K562 (cell line): Measurements from ENCODE around the gene ASIC3. TPM values are rescaled to one million over a fixed set of nuclear protein-coding genes. Genes with fewer than 3 reads are reported as not detected.

Source experiments
- ATF7 ChIP-seq: fragments of 450-650 bp; IDR thresholded peaks from 2 replicates; pipeline ENCODE4 v1.7.1; 2014; ENCODE audit warnings: mild to moderate bottlenecking, moderate library complexity
- BCL6 ChIP-seq: fragments of 250-450 bp; sonication (Bioruptor Pico); IDR thresholded peaks from 2 replicates; pipeline ENCODE4 v1.4.0; 2020
- ETS1 ChIP-seq: conservative IDR thresholded peaks from 2 replicates; pipeline ENCODE4 v1.6.1; 2011; ENCODE audit warnings: low read depth, mild to moderate bottlenecking, low read length; ENCODE audit not compliant: control insufficient read depth
- ID3 ChIP-seq, 2 experiments: fragments of 250-450 bp in 1 of 2; fragments of 450-650 bp in 1 of 2; sonication (Bioruptor Pico) in 1 of 2; IDR thresholded peaks; 2 replicates each; pipeline versions ENCODE4 v1.6.1 to v1.8.0; 2016 to 2021; ENCODE audit warnings: mild to moderate bottlenecking in 2 of 2, moderate library complexity in 2 of 2, missing compliant biosample characterization in 1 of 2, missing genetic modification characterization in 1 of 2
- MCM3 ChIP-seq: fragments of 450-650 bp; IDR thresholded peaks from 2 replicates; pipeline ENCODE4 v1.6.1; 2016
- TFE3 ChIP-seq: fragments of 450-650 bp; formaldehyde crosslinking; IDR thresholded peaks from 2 replicates; pipeline ENCODE4 v1.4.0; 2020; ENCODE audit warnings: mild to moderate bottlenecking, mixed read lengths
- ZBTB26 ChIP-seq: fragments of 450-650 bp; formaldehyde crosslinking; IDR thresholded peaks from 2 replicates; pipeline ENCODE4 v1.4.0; 2022; ENCODE audit warnings: missing genetic modification characterization
- ZNF282 ChIP-seq: sonication (generic); formaldehyde crosslinking; IDR thresholded peaks from 2 replicates; pipeline ENCODE4 v1.8.1; 2023; ENCODE audit warnings: missing genetic modification reagents
- polyA plus RNA-seq, 8 experiments: library from polyadenylated mRNA; depleted of rRNA in 4 of 8; stranded (reverse) in 5 of 8; unstranded in 3 of 8; fragments of >200 nt; fragmentation: Nextera tagmentation in 2 of 8; fragmentation: Illumina TruSeq in 1 of 8; extraction: Ambion mirVana in 2 of 8; extraction: Trizol in 1 of 8; gene quantifications; 2 replicates each; pipeline versions ENCODE4 v1.2.1 to v1.2.3, GENCODE V29; 2011 to 2014; ENCODE audit warnings: inconsistent platforms in 1 of 8, missing spikeins in 1 of 8
- total RNA-seq, 7 experiments: library from RNA; depleted of rRNA in 6 of 7; stranded (reverse); fragments of >200 nt in 6 of 7; fragmentation: Illumina TruSeq in 2 of 7; extraction: Trizol in 2 of 7; gene quantifications; 2 replicates each; pipeline versions ENCODE4 v1.2.1 to v1.2.3, GENCODE V29; 2011 to 2021; ENCODE audit warnings: low replicate concordance in 1 of 7

Gene ASIC3
- total and polyA plus RNA-seq, 9 of the 15 experiments (the other 6 are each of a cell fraction or from before 2014, with no cell fraction given), result 0.11 to 5.0 (median 0.87) TPM

- TF ChIP-seq TFE3 (CRISPR knock-in tag) (0 out of 2 replicates have a peak, but pooled peaks have one; percentile 3), ETS1 (peak; percentile 67; the same call in 1 of the 2 replicates), ID3 (CRISPR knock-in tag; IDR thresholded peaks at IDR 0.05) (no peak), ID3 (tag; IDR thresholded peaks at IDR 0.05) (no peak), BCL6 (no peak), ATF7 (peak; percentile 96), ZNF282 (no peak), MCM3 (no peak), ZBTB26 (no peak)
Measured at GRCh38 chr7:151038951-151039849, 9.1 kb upstream of the ASIC3 start (continued).
